A673 (cell line): ENCODE results near the gene EGLN1. TPM values are rescaled to one million over a fixed set of nuclear protein-coding genes. Genes with fewer than 3 reads are reported as not detected.
"Not testable (repeated sequence)": the region's sequence is repeated elsewhere in the genome, so short reads cannot be mapped to it uniquely, and the experiment has no call there.

ENCODE experiments used
- BruUV-seq: library from RNA; stranded (reverse); fragments of 400-500 nt; replicated peaks from 2 replicates; lab custom pipeline; 2021; lab: Mats Ljungman, UMichigan
- CTCF ChIA-PET: fragments of 300-600 bp; sonication (Branson Sonifier 250); formaldehyde crosslinking; loops from one replicate; lab custom pipeline; 2022; ENCODE audit warnings: antibody characterized with exemption; lab: Charles Lee
- POLR2A ChIA-PET: fragments of 300-600 bp; sonication (Branson Sonifier 250); formaldehyde crosslinking; loops from one replicate; lab custom pipeline; 2022; ENCODE audit warnings: antibody characterized with exemption; ENCODE audit not compliant: low non-redundant PET; lab: Charles Lee
- DNase-seq: peaks from one replicate; pipeline ENCODE4 v3.0.0-alpha.2; 2015; ENCODE audit warnings: low spot score
- H3K27ac ChIP-seq: fragments of 200-600 bp; sonication (generic); 2 replicates; pipeline ENCODE4 v1.5.1; 2016; ENCODE audit warnings: mixed run types, low read depth, mild to moderate bottlenecking, mixed read lengths, antibody characterized with exemption, low read length; ENCODE audit not compliant: poor library complexity, severe bottlenecking
- H3K27me3 ChIP-seq: fragments of 200-600 bp; sonication (generic); replicated peaks from 2 replicates; pipeline ENCODE4 v1.6.1; 2017; ENCODE audit warnings: mixed run types, low read depth, mild to moderate bottlenecking, mixed read lengths, antibody characterized with exemption, low read length; ENCODE audit not compliant: insufficient read depth, poor library complexity
- H3K36me3 ChIP-seq: fragments of 200-600 bp; sonication (generic); 2 replicates; pipeline ENCODE4 v1.6.1; 2016; ENCODE audit warnings: mixed run types, mild to moderate bottlenecking, mixed read lengths, antibody characterized with exemption, low read length; ENCODE audit not compliant: insufficient read depth, poor library complexity, severe bottlenecking
- H3K4me1 ChIP-seq: fragments of 200-600 bp; sonication (generic); 2 replicates; pipeline ENCODE4 v1.6.1; 2017; ENCODE audit warnings: mixed run types, mild to moderate bottlenecking, mixed read lengths, antibody characterized with exemption, low read length; ENCODE audit not compliant: insufficient read depth, poor library complexity, severe bottlenecking
- H3K4me3 ChIP-seq: fragments of 200-600 bp; sonication (generic); 2 replicates; pipeline ENCODE4 v1.5.1; 2016; ENCODE audit warnings: low read depth, mixed run types, mild to moderate bottlenecking, mixed read lengths, low read length; ENCODE audit not compliant: poor library complexity, severe bottlenecking
- H3K9me3 ChIP-seq: fragments of 200-600 bp; sonication (generic); 2 replicates; pipeline ENCODE4 v1.6.1; 2016; ENCODE audit warnings: mixed run types, low read depth, mild to moderate bottlenecking, mixed read lengths, antibody characterized with exemption, low read length; ENCODE audit not compliant: poor library complexity, severe bottlenecking
- CTCF ChIP-seq: fragments of 300-800, 200-600 bp; sonication (generic); conservative IDR thresholded peaks from 2 replicates; pipeline ENCODE4 v1.5.1; 2017; ENCODE audit warnings: low read depth, mild to moderate bottlenecking, antibody characterized with exemption, low read length, moderate library complexity, mixed read lengths
- EZH2 ChIP-seq: fragments of 200-600 bp; sonication (generic); IDR thresholded peaks from 2 replicates; pipeline ENCODE4 v1.6.1; 2017; ENCODE audit warnings: borderline replicate concordance, low read depth, mild to moderate bottlenecking, mixed read lengths, antibody characterized with exemption, low read length; ENCODE audit not compliant: poor library complexity, severe bottlenecking
- intact Hi-C: fragments of 100-400 bp; cut with micrococcal nuclease; formaldehyde crosslinking; loops from one replicate; pipeline ENCODE4 v1.10.0; 2022; ENCODE audit not compliant: unreplicated experiment
- total RNA-seq: library from RNA; stranded (reverse); gene quantifications from 2 replicates; pipeline ENCODE4 v1.2.3, GENCODE V29; 2021

The EGLN1 gene
- total RNA-seq, 1 experiment from 2014 or later: 30.4 TPM

GRCh38 chr1:231465051-231465450, 43.0 kb upstream of the EGLN1 start:
- TF ChIP-seq CTCF (no peak), EZH2 (no peak)
- Histone ChIP-seq H3K4me1 (no peaks in the 10 kb centered on the region), H3K36me3 (no peaks in the 10 kb centered on the region), H3K27ac (no peak overlapping the region), H3K9me3 (no peaks in the 10 kb centered on the region), H3K27me3 (no peaks in the 10 kb centered on the region), H3K4me3 (no peak overlapping the region)
- POLR2A ChIA-PET: no interaction called here
- BruUV-seq: no TSS peak
- no peak for DNase-seq
- CTCF ChIA-PET: no interaction called here
- intact Hi-C loops: no loop called here

GRCh38 chr1:231463541-231463940, 41.5 kb upstream of the EGLN1 start:
- Histone ChIP-seq H3K36me3 (no peaks in the 10 kb centered on the region), H3K9me3 (no peaks in the 10 kb centered on the region), H3K4me3 (no peak overlapping the region), H3K27ac (no peak overlapping the region), H3K27me3 (no peaks in the 10 kb centered on the region), H3K4me1 (no peaks in the 10 kb centered on the region)
- no TSS peak for BruUV-seq
- DNase-seq: no peak
- CTCF ChIA-PET: no interaction called here
- intact Hi-C loops: no loop called here
- POLR2A ChIA-PET: no interaction called here
- no peak for TF ChIP-seq CTCF
- no peak for TF ChIP-seq EZH2

- DNase-seq: no peak
- CTCF ChIA-PET: no interaction called here
- intact Hi-C loops: no loop called here
- H3K9me3 ChIP-seq: peaks cover 5% of the 10 kb centered on the region
- no peaks in the 10 kb centered on the region for H3K36me3 ChIP-seq
- H3K4me1 ChIP-seq: no peaks in the 10 kb centered on the region
- no TSS peak for BruUV-seq
- no peak overlapping the region for H3K27ac ChIP-seq
- H3K27me3 ChIP-seq: no peaks in the 10 kb centered on the region
- POLR2A ChIA-PET: no interaction called here
- H3K4me3 ChIP-seq: no peak overlapping the region
- TF ChIP-seq CTCF: no peak
- no peak for TF ChIP-seq EZH2
Measured at GRCh38 chr1:231460614-231461013, 38.5 kb upstream of the EGLN1 start.

GRCh38 chr1:231459438-231459837, 37.4 kb upstream of the EGLN1 start:
- H3K36me3 ChIP-seq, H3K9me3 ChIP-seq, H3K4me1 ChIP-seq, BruUV-seq, CTCF ChIA-PET, POLR2A ChIA-PET, H3K27me3 ChIP-seq, intact Hi-C loops, DNase-seq, H3K4me3 ChIP-seq, H3K27ac ChIP-seq: not testable (repeated sequence)

- H3K4me1 ChIP-seq, intact Hi-C loops, H3K27me3 ChIP-seq, DNase-seq, H3K4me3 ChIP-seq, POLR2A ChIA-PET, H3K27ac ChIP-seq, CTCF ChIA-PET, BruUV-seq, H3K36me3 ChIP-seq, H3K9me3 ChIP-seq: not testable (repeated sequence)
Measured at GRCh38 chr1:231457956-231458355, 35.9 kb upstream of the EGLN1 start.

GRCh38 chr1:231454133-231454532, 32.0 kb upstream of the EGLN1 start:
- POLR2A ChIA-PET, H3K4me1 ChIP-seq, intact Hi-C loops, H3K36me3 ChIP-seq, DNase-seq, H3K4me3 ChIP-seq, H3K9me3 ChIP-seq, H3K27me3 ChIP-seq, CTCF ChIA-PET, BruUV-seq, H3K27ac ChIP-seq: not testable (repeated sequence)
